HepG2 (cell line): Measurements from ENCODE around the gene BAIAP3. TPM values are rescaled to one million over a fixed set of nuclear protein-coding genes. Genes with fewer than 3 reads are reported as not detected.

Experiments
- ATF4 ChIP-seq, 2 experiments: fragments of 450-650 bp in 1 of 2; sonication (generic) in 1 of 2; formaldehyde crosslinking; IDR thresholded peaks; 2 replicates each; pipeline versions ENCODE4 v1.5.0 to v1.8.0; 2020 to 2022; ENCODE audit warnings: mild to moderate bottlenecking in 1 of 2, missing genetic modification reagents in 1 of 2
- HDAC1 ChIP-seq: sonication (generic); formaldehyde crosslinking; IDR thresholded peaks from 2 replicates; pipeline ENCODE4 v1.5.1; 2020; ENCODE audit warnings: mild to moderate bottlenecking, missing genetic modification reagents
- HOXA9 ChIP-seq: sonication (generic); formaldehyde crosslinking; IDR thresholded peaks from 2 replicates; pipeline ENCODE4 v1.8.1; 2022; ENCODE audit warnings: missing genetic modification reagents, mild to moderate bottlenecking, moderate library complexity, borderline replicate concordance
- IKZF4 ChIP-seq: sonication (generic); formaldehyde crosslinking; IDR thresholded peaks from 2 replicates; pipeline ENCODE4 v1.5.1; 2020; ENCODE audit warnings: borderline replicate concordance, mild to moderate bottlenecking, low read depth, missing genetic modification reagents; ENCODE audit errors: not compliant biosample characterization
- IKZF5 ChIP-seq: IDR thresholded peaks from 2 replicates; pipeline ENCODE4 v1.6.1; 2018; ENCODE audit warnings: missing genetic modification reagents, mild to moderate bottlenecking, missing compliant biosample characterization
- NAIF1 ChIP-seq: sonication (generic); formaldehyde crosslinking; IDR thresholded peaks from 2 replicates; pipeline ENCODE4 v1.5.0; 2020; ENCODE audit warnings: mild to moderate bottlenecking, missing genetic modification reagents, borderline replicate concordance
- SETDB1 ChIP-seq: sonication (generic); formaldehyde crosslinking; IDR thresholded peaks from 2 replicates; pipeline ENCODE4 v1.5.1; 2020; ENCODE audit warnings: missing genetic modification reagents, mild to moderate bottlenecking, borderline replicate concordance
- SP2 ChIP-seq: sonication (generic); formaldehyde crosslinking; IDR thresholded peaks from 2 replicates; pipeline ENCODE4 v1.5.1; 2020; ENCODE audit warnings: mild to moderate bottlenecking, missing genetic modification reagents
- SRF ChIP-seq: IDR thresholded peaks from 2 replicates; pipeline ENCODE4 v1.6.1; 2011; ENCODE audit warnings: mild to moderate bottlenecking, low read depth, low read length, moderate library complexity
- SRY ChIP-seq: sonication (generic); formaldehyde crosslinking; IDR thresholded peaks from 2 replicates; pipeline ENCODE4 v1.8.0; 2022; ENCODE audit warnings: mild to moderate bottlenecking, missing genetic modification reagents
- TEF ChIP-seq: sonication (generic); formaldehyde crosslinking; IDR thresholded peaks from 2 replicates; pipeline ENCODE4 v1.5.0; 2020; ENCODE audit warnings: missing genetic modification reagents
- ZBTB3 ChIP-seq: sonication (generic); formaldehyde crosslinking; IDR thresholded peaks from 2 replicates; pipeline ENCODE4 v1.4.0; 2020; ENCODE audit warnings: low read depth, mild to moderate bottlenecking, moderate library complexity, missing genetic modification reagents, borderline replicate concordance
- ZMAT3 ChIP-seq: sonication (generic); formaldehyde crosslinking; conservative IDR thresholded peaks from 2 replicates; pipeline ENCODE4 v1.7.0; 2021; ENCODE audit warnings: missing genetic modification reagents
- ZNF12 ChIP-seq: sonication (generic); formaldehyde crosslinking; IDR thresholded peaks from 2 replicates; pipeline ENCODE4 v1.5.0; 2020; ENCODE audit warnings: missing genetic modification reagents
- ZNF251 ChIP-seq: sonication (generic); formaldehyde crosslinking; IDR thresholded peaks from 2 replicates; pipeline ENCODE4 v1.9.0; 2021; ENCODE audit warnings: mild to moderate bottlenecking, missing genetic modification reagents
- ZNF276 ChIP-seq: sonication (generic); formaldehyde crosslinking; IDR thresholded peaks from 2 replicates; pipeline ENCODE4 v1.4.0; 2020; ENCODE audit warnings: mild to moderate bottlenecking, low read depth, missing genetic modification reagents
- ZNF414 ChIP-seq: sonication (generic); formaldehyde crosslinking; IDR thresholded peaks from 2 replicates; pipeline ENCODE4 v1.5.0; 2020; ENCODE audit warnings: missing genetic modification reagents
- ZNF501 ChIP-seq: sonication (generic); formaldehyde crosslinking; IDR thresholded peaks from 2 replicates; pipeline ENCODE4 v1.5.1; 2020; ENCODE audit warnings: mild to moderate bottlenecking, moderate library complexity, missing genetic modification reagents
- ZNF512 ChIP-seq: sonication (generic); formaldehyde crosslinking; IDR thresholded peaks from 2 replicates; pipeline ENCODE4 v1.4.0; 2020; ENCODE audit warnings: mild to moderate bottlenecking, missing genetic modification reagents
- ZNF773 ChIP-seq: sonication (generic); formaldehyde crosslinking; IDR thresholded peaks from 2 replicates; pipeline ENCODE4 v1.4.0; 2020; ENCODE audit warnings: missing genetic modification reagents, borderline replicate concordance
- polyA plus RNA-seq, 8 experiments: library from polyadenylated mRNA; depleted of rRNA in 3 of 8; stranded (reverse) in 7 of 8; unstranded in 1 of 8; fragments of >200 nt; fragmentation: Illumina TruSeq in 4 of 8; extraction: Trizol in 4 of 8; gene quantifications; 2 replicates each; pipeline versions ENCODE4 v1.2.1 to v1.2.3, GENCODE V29; 2011 to 2016; ENCODE audit warnings: low read depth in 4 of 8, missing spikeins in 1 of 8, mixed read lengths in 1 of 8; ENCODE audit not compliant: insufficient read depth in 1 of 8
- total RNA-seq, 5 experiments: library from RNA; depleted of rRNA; stranded (reverse); fragments of >200 nt; fragmentation: Illumina TruSeq; extraction: Trizol; gene quantifications; 2 replicates each; pipeline ENCODE4 v1.2.3, GENCODE V29; 2016; ENCODE audit warnings: low read depth in 1 of 5

Gene BAIAP3
- total and polyA plus RNA-seq, 2 of the 13 experiments (the other 11 are each of a cell fraction or from before 2014, with no cell fraction given) = 3.2 to 5.7 TPM

GRCh38 chr16:1331712-1332617, 1.5 kb upstream of the BAIAP3 start (continued):
- TF ChIP-seq ZNF12 (CRISPR knock-in tag) = peak; percentile 58; the same call in 1 of the 2 replicates
- peak; percentile 73; the same call in 1 of the 2 replicates for TF ChIP-seq ZNF414 (CRISPR knock-in tag)
- TF ChIP-seq HOXA9 (CRISPR knock-in tag) = no peak
- no peak for TF ChIP-seq NAIF1
- TF ChIP-seq ZNF251 = no peak
- no peak for TF ChIP-seq SP2 (CRISPR knock-in tag)
- peak; percentile 62; the same call in 1 of the 2 replicates for TF ChIP-seq ZNF501 (CRISPR knock-in tag)
- no peak for TF ChIP-seq IKZF5 (CRISPR knock-in tag)
- TF ChIP-seq ZNF773 = no peak
- no peak for TF ChIP-seq ZNF512 (CRISPR knock-in tag)
- TF ChIP-seq TEF = no peak
- TF ChIP-seq ZBTB3 = no peak
- TF ChIP-seq IKZF4 (CRISPR knock-in tag) = peak; percentile 20
- no peak for TF ChIP-seq ZNF276
- no peak for TF ChIP-seq SRF
- peak; percentile 75 for TF ChIP-seq HDAC1 (CRISPR knock-in tag)
- 0 out of 2 replicates have a peak, but pooled peaks have one; percentile 24 for TF ChIP-seq ZMAT3 (CRISPR knock-in tag)
- TF ChIP-seq SRY (CRISPR knock-in tag) = peak; percentile 42; the same call in 1 of the 2 replicates
- no peak for TF ChIP-seq ATF4 (CRISPR knock-in tag; IDR thresholded peaks at IDR 0.05)
- no peak for TF ChIP-seq SETDB1 (CRISPR knock-in tag)
